Measurements from ENCODE around the gene ADAM11. TPM values are rescaled to one million over a fixed set of nuclear protein-coding genes. Genes with fewer than 3 reads are reported as not detected.
A peak's percentile ranks its signal among the peaks of the same experiment; 100 is the strongest.

ADAM11 gene
- total and polyA plus RNA-seq, 2 of the 4 experiments (the other 2 are of a cell fraction), result 0.36 to 0.53 TPM

- TF ChIP-seq MAFK (IDR thresholded peaks at IDR 0.05; ENCODE audit: low read depth, low read length) (no peak), ELK1 (IDR thresholded peaks at IDR 0.05; ENCODE audit: borderline replicate concordance, low read depth, low read length) (no peak)
Measured at GRCh38 chr17:44757918-44758413, 822 bp upstream of the ADAM11 start (continued).

- DNase-seq, result no peak
- Histone ChIP-seq H3K4ac (ENCODE audit: low read depth, low read length) (no peak overlapping the region), H4K8ac (ENCODE audit: low read depth in 2 of 2, low read length in 2 of 2) (no peak overlapping the region), H3K27me3 (ENCODE audit: control insufficient read depth, insufficient read depth, low read length) (peaks cover 45% of the 10 kb centered on the region), H3K27ac (ENCODE audit: insufficient read depth, low read length) (no peak overlapping the region), H2AFZ (replicated peaks; ENCODE audit: low read length, poor library complexity) (peak overlapping the region; percentile 85), H3K9me3 (ENCODE audit: control insufficient read depth, insufficient read depth, low read length) (no peaks in the 10 kb centered on the region), H2BK5ac (ENCODE audit: low read depth, low read length, poor library complexity, severe bottlenecking) (no peak overlapping the region), H2AK9ac (replicated peaks; ENCODE audit: low read depth, low read length, poor library complexity) (peak overlapping the region; percentile 65), H3K79me1 (ENCODE audit: low read depth in 1 of 2, low read length in 2 of 2) (no peaks in the 10 kb centered on the region), H3K4me3 (ENCODE audit: insufficient read depth, low read depth, low read length) (peak overlapping the region; percentile 47), H3K23ac (ENCODE audit: low read depth, low read length) (no peak overlapping the region; the same call in 1 of the 2 replicates), H3K14ac (replicated peaks; ENCODE audit: low read depth, low read length) (no peak overlapping the region), H2BK20ac (ENCODE audit: low read depth, low read length) (no peak overlapping the region), H3K9ac (ENCODE audit: low read depth, low read length) (no peak overlapping the region), H2AK5ac (ENCODE audit: low read depth, low read length) (no peak overlapping the region), H4K20me1 (ENCODE audit: insufficient read depth, low read length) (no peaks in the 10 kb centered on the region), H4K91ac (ENCODE audit: insufficient read depth, low read depth, low read length) (no peak overlapping the region), H4K5ac (ENCODE audit: low read depth, low read length) (no peak overlapping the region), H3K9me1 (ENCODE audit: insufficient read depth, low read length) (0 out of 2 replicates have a peak, but pooled peaks cover 2% of the 10 kb centered on the region), H3K4me2 (ENCODE audit: low read depth, low read length) (peak overlapping the region; percentile 91), H3K36me3 (ENCODE audit: control insufficient read depth, insufficient read depth, low read length) (no peaks in the 10 kb centered on the region), H2BK120ac (ENCODE audit: low read depth, low read length) (no peak overlapping the region), H2BK15ac (ENCODE audit: low read depth, low read length) (no peak overlapping the region), H3K4me1 (ENCODE audit: control insufficient read depth, insufficient read depth, low read length) (peaks cover 2% of the 10 kb centered on the region; the same call in 1 of the 2 replicates), H3K18ac (ENCODE audit: low read depth, low read length) (no peak overlapping the region), H3K56ac (ENCODE audit: extremely low read depth, insufficient read depth, low read length) (no peak overlapping the region)
- ChIA-PET CTCF (interaction anchor here (0.6 kb wide), 1 partner anchor 816 kb away, joined by 3 read pairs; no protein-coding TSS in a partner anchor), POLR2A (ENCODE audit: unreplicated experiment) (no interaction called here)
- intact Hi-C loops (cut with micrococcal nuclease) (no loop called here), dilution Hi-C loops (cut with HindIII; ENCODE audit: low sequenced_read_pairs, unreplicated experiment) (no loop called here), in situ Hi-C loops (cut with MboI; ENCODE audit: low sequenced_read_pairs) (no loop called here)
- peak; percentile 59 for ATAC-seq (ENCODE audit: low read depth)
- 0% methylated on average over 4 of the region's 60 CpGs; no CpG with 5 or more reads in 1 of the 2 experiments for WGBS, 2 experiments (ENCODE audit: extremely low coverage in 2 of 2, insufficient read length in 1 of 2)
- BruUV-seq (replicated peaks), result no TSS peak
- TF ChIP-seq POLR2A (IDR thresholded peaks at IDR 0.05; ENCODE audit: low read depth, low read length) (no peak), RAD21 (IDR thresholded peaks at IDR 0.05; ENCODE audit: low read length) (no peak), MAFK (IDR thresholded peaks at IDR 0.05; ENCODE audit: low read depth, low read length) (no peak), CHD1 (IDR thresholded peaks at IDR 0.05; ENCODE audit: low read depth, low read length) (no peak), SMC3 (IDR thresholded peaks at IDR 0.05; ENCODE audit: low read depth, low read length) (no peak), RCOR1 (IDR thresholded peaks at IDR 0.05; ENCODE audit: insufficient replicate concordance, low read length) (no peak), FOS (IDR thresholded peaks at IDR 0.05; ENCODE audit: low read depth, low read length) (no peak), MAZ (IDR thresholded peaks at IDR 0.05; ENCODE audit: borderline replicate concordance, low read depth, low read length) (no peak), RFX5 (IDR thresholded peaks at IDR 0.05; ENCODE audit: low read depth, low read length) (no peak), NFE2L2 (IDR thresholded peaks at IDR 0.05; ENCODE audit: low read depth, low read length) (no peak), ELK1 (IDR thresholded peaks at IDR 0.05; ENCODE audit: borderline replicate concordance, low read depth, low read length) (no peak), MXI1 (IDR thresholded peaks at IDR 0.05; ENCODE audit: borderline replicate concordance, low read depth, low read length) (no peak), BHLHE40 (IDR thresholded peaks at IDR 0.05; ENCODE audit: low read depth, low read length) (no peak), CEBPB (IDR thresholded peaks at IDR 0.05; ENCODE audit: low read depth, low read length) (no peak)
Measured at GRCh38 chr17:44759086-44759915, 513 bp downstream of the ADAM11 start.

Data from IMR-90 (cell line).